HepG2 (cell line): Measurements from ENCODE around the gene ALDOA. TPM values are rescaled to one million over a fixed set of nuclear protein-coding genes. Genes with fewer than 3 reads are reported as not detected.

Experiments used
- AKNA ChIP-seq: sonication (generic); formaldehyde crosslinking; IDR thresholded peaks from 2 replicates; pipeline ENCODE4 v1.4.0; 2020; ENCODE audit warnings: missing genetic modification reagents, borderline replicate concordance
- CEBPG ChIP-seq: IDR thresholded peaks from 2 replicates; pipeline ENCODE4 v1.6.1; 2016
- CHCHD3 ChIP-seq: sonication (generic); formaldehyde crosslinking; IDR thresholded peaks from 2 replicates; pipeline ENCODE4 v1.8.0; 2022; ENCODE audit warnings: mild to moderate bottlenecking, missing genetic modification reagents, moderate library complexity
- CHD4 ChIP-seq: fragments of 200-600 bp; sonication (generic); IDR thresholded peaks from 2 replicates; pipeline ENCODE4 v1.7.0; 2017; ENCODE audit warnings: mild to moderate bottlenecking, low read length, borderline replicate concordance
- E2F2 ChIP-seq: sonication (generic); formaldehyde crosslinking; IDR thresholded peaks from 2 replicates; pipeline ENCODE4 v1.4.0; 2020; ENCODE audit warnings: missing genetic modification reagents, borderline replicate concordance
- EP300 ChIP-seq, 3 experiments: sonication (generic) in 1 of 3; formaldehyde crosslinking in 1 of 3; IDR thresholded peaks; 2 replicates each; pipeline versions ENCODE4 v1.5.1 to v1.6.1; 2011 to 2020; ENCODE audit warnings: low read depth in 2 of 3, low read length in 2 of 3, borderline replicate concordance in 1 of 3, improper control_type of control experiment in 1 of 3, mild to moderate bottlenecking in 1 of 3, missing genetic modification reagents in 1 of 3, moderate library complexity in 1 of 3
- ETV6 ChIP-seq: sonication (generic); formaldehyde crosslinking; conservative IDR thresholded peaks from 2 replicates; pipeline ENCODE4 v1.4.0; 2020; ENCODE audit warnings: missing genetic modification reagents
- HOXA9 ChIP-seq: sonication (generic); formaldehyde crosslinking; IDR thresholded peaks from 2 replicates; pipeline ENCODE4 v1.8.1; 2022; ENCODE audit warnings: missing genetic modification reagents, mild to moderate bottlenecking, moderate library complexity, borderline replicate concordance
- IRF2 ChIP-seq: IDR thresholded peaks from 2 replicates; pipeline ENCODE4 v1.6.1; 2018; ENCODE audit warnings: missing genetic modification reagents, missing compliant biosample characterization
- JDP2 ChIP-seq: sonication (generic); formaldehyde crosslinking; IDR thresholded peaks from 2 replicates; pipeline ENCODE4 v1.8.1; 2022; ENCODE audit warnings: missing genetic modification reagents, borderline replicate concordance
- LRRFIP1 ChIP-seq: sonication (generic); formaldehyde crosslinking; conservative IDR thresholded peaks from 2 replicates; pipeline ENCODE4 v1.4.0; 2020; ENCODE audit warnings: missing genetic modification reagents
- MEF2D ChIP-seq: sonication (generic); formaldehyde crosslinking; IDR thresholded peaks from 2 replicates; pipeline ENCODE4 v1.5.1; 2020; ENCODE audit warnings: mild to moderate bottlenecking, missing genetic modification reagents
- PITX1 ChIP-seq: sonication (generic); formaldehyde crosslinking; IDR thresholded peaks from 2 replicates; pipeline ENCODE4 v1.5.1; 2020; ENCODE audit warnings: mild to moderate bottlenecking, missing genetic modification reagents
- RAD51 ChIP-seq: fragments of 450-650 bp; IDR thresholded peaks from 2 replicates; pipeline ENCODE4 v1.6.1; 2016; ENCODE audit warnings: borderline replicate concordance
- ZNF256 ChIP-seq: sonication (generic); formaldehyde crosslinking; conservative IDR thresholded peaks from 2 replicates; pipeline ENCODE4 v1.4.0; 2020; ENCODE audit warnings: missing genetic modification reagents
- ZNF367 ChIP-seq: sonication (generic); formaldehyde crosslinking; IDR thresholded peaks from 2 replicates; pipeline ENCODE4 v1.4.0; 2020; ENCODE audit warnings: missing genetic modification reagents, borderline replicate concordance
- ZNF432 ChIP-seq: sonication (generic); formaldehyde crosslinking; IDR thresholded peaks from 2 replicates; pipeline ENCODE4 v1.5.0; 2020; ENCODE audit warnings: missing genetic modification reagents, mild to moderate bottlenecking, borderline replicate concordance
- ZNF775 ChIP-seq: sonication (generic); formaldehyde crosslinking; IDR thresholded peaks from 2 replicates; pipeline ENCODE4 v1.4.0; 2020; ENCODE audit warnings: missing genetic modification reagents, mild to moderate bottlenecking, moderate library complexity, borderline replicate concordance
- ZNF776 ChIP-seq: sonication (generic); formaldehyde crosslinking; IDR thresholded peaks from 2 replicates; pipeline ENCODE4 v1.4.0; 2020; ENCODE audit warnings: mild to moderate bottlenecking, missing genetic modification reagents
- ZNF841 ChIP-seq: sonication (generic); formaldehyde crosslinking; IDR thresholded peaks from 2 replicates; pipeline ENCODE4 v1.8.1; 2023; ENCODE audit warnings: missing genetic modification reagents, borderline replicate concordance
- polyA plus RNA-seq, 8 experiments: library from polyadenylated mRNA; depleted of rRNA in 3 of 8; stranded (reverse) in 7 of 8; unstranded in 1 of 8; fragments of >200 nt; fragmentation: Illumina TruSeq in 4 of 8; extraction: Trizol in 4 of 8; gene quantifications; 2 replicates each; pipeline versions ENCODE4 v1.2.1 to v1.2.3, GENCODE V29; 2011 to 2016; ENCODE audit warnings: low read depth in 4 of 8, missing spikeins in 1 of 8, mixed read lengths in 1 of 8; ENCODE audit not compliant: insufficient read depth in 1 of 8
- total RNA-seq, 5 experiments: library from RNA; depleted of rRNA; stranded (reverse); fragments of >200 nt; fragmentation: Illumina TruSeq; extraction: Trizol; gene quantifications; 2 replicates each; pipeline ENCODE4 v1.2.3, GENCODE V29; 2016; ENCODE audit warnings: low read depth in 1 of 5

Gene ALDOA
- total and polyA plus RNA-seq, 2 of the 13 experiments (the other 11 are each of a cell fraction or from before 2014, with no cell fraction given) = 925 to 1,884 TPM

DNA sequence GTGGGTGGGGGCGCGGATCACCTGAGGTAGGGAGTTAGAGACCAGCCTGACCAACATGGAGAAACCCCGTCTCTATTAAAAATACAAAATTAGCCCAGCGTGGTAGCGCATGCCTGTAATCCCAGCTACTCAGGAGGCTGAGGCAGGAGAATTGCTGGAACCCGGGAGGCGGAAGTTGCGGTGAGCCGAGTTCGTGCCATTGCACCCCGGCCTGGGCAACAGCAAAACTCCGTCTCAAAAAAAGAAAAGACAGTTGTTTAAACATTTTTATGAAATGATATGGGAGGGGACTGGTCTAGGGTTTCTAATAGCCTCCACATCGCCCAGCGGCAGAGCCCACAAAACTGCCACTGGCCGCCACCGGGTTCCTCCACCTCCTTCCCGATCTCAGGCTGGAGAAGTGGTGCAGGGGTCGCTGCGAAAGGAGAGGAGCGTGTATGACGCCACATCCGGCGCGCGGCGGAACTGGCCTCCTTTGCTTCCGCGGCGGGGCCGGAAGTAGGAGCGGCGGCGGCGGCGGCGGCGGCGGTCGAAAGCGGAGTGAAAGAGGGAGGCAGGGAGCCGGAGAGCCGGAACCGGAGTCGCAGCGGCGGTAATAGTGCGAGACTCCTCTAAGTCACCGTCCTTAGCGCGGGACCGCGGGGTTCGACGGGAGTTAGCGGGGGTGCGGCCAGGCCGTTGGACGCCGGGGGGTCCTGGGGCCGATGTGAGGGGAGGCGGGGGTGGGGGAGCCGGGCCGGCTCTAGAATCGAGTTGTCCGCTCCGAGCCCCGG, 10.1 kb downstream of the ALDOA start, which contains the start of gene PPP4C (continued):
- TF ChIP-seq AKNA (CRISPR knock-in tag) (no peak), IRF2 (no peak; the same call in 1 of the 2 replicates), ETV6 (peak; percentile 62; the same call in 1 of the 2 replicates), RAD51 (no peak), EP300 (IDR thresholded peaks at IDR 0.05; ENCODE audit: low read depth in 2 of 2, low read length in 2 of 2) (peak in 1 of 2 experiments; percentile 9; a peak in 1 of 4 replicates), EP300 (CRISPR knock-in tag; IDR thresholded peaks at IDR 0.05; ENCODE audit: borderline replicate concordance) (no peak), CHD4 (no peak), MEF2D (CRISPR knock-in tag) (no peak; the same call in 1 of the 2 replicates), LRRFIP1 (no peak), PITX1 (CRISPR knock-in tag) (no peak), HOXA9 (0 out of 2 replicates have a peak, but pooled peaks have one; percentile 48), ZNF367 (no peak), ZNF841 (CRISPR knock-in tag) (no peak), ZNF256 (no peak), ZNF776 (CRISPR knock-in tag) (peak; percentile 39; the same call in 1 of the 2 replicates), ZNF432 (CRISPR knock-in tag) (no peak), JDP2 (CRISPR knock-in tag) (no peak), E2F2 (no peak), CEBPG (CRISPR knock-in tag) (peak; percentile 70), CHCHD3 (CRISPR knock-in tag) (no peak), ZNF775 (no peak)
